Calu3 (cell line): ENCODE measurements around the gene MUC22. TPM values are rescaled to one million over a fixed set of nuclear protein-coding genes. Genes with fewer than 3 reads are reported as not detected.
"Not testable (repeated sequence)": the region's sequence is repeated elsewhere in the genome, so short reads cannot be mapped to it uniquely, and the experiment has no call there.

Source experiments
- BruUV-seq: library from RNA; stranded (reverse); fragments of 400-500 nt; replicated peaks from 2 replicates; lab custom pipeline; 2021; lab: Mats Ljungman, UMichigan
- CTCF ChIA-PET: fragments of 300-600 bp; sonication (Branson Sonifier 250); formaldehyde crosslinking; loops from one replicate; lab custom pipeline; 2022; ENCODE audit warnings: antibody characterized with exemption; lab: Charles Lee
- DNase-seq: peaks from one replicate; pipeline ENCODE4 v3.0.0; 2022
- H3K27ac Mint-ChIP-seq: one replicate; pipeline ENCODE4 v1.8.0; 2022; ENCODE audit warnings: mixed read lengths; ENCODE audit not compliant: unreplicated experiment
- H3K27me3 Mint-ChIP-seq: one replicate; pipeline ENCODE4 v1.8.0; 2022; ENCODE audit warnings: mixed read lengths; ENCODE audit not compliant: unreplicated experiment
- H3K36me3 Mint-ChIP-seq: one replicate; pipeline ENCODE4 v1.8.0; 2022; ENCODE audit warnings: mild to moderate bottlenecking, moderate library complexity, mixed read lengths; ENCODE audit not compliant: insufficient read depth, unreplicated experiment
- H3K4me1 Mint-ChIP-seq: one replicate; pipeline ENCODE4 v1.8.0; 2022; ENCODE audit warnings: mild to moderate bottlenecking, low read depth, mixed read lengths; ENCODE audit not compliant: unreplicated experiment
- H3K4me3 Mint-ChIP-seq: one replicate; pipeline ENCODE4 v1.8.0; 2022; ENCODE audit warnings: mild to moderate bottlenecking, low read depth, moderate library complexity, mixed read lengths; ENCODE audit not compliant: unreplicated experiment
- H3K9me3 Mint-ChIP-seq: one replicate; pipeline ENCODE4 v1.8.0; 2022; ENCODE audit warnings: low read depth, mixed read lengths; ENCODE audit not compliant: unreplicated experiment
- CTCF ChIP-seq: fragments of 200-600 bp; IDR thresholded peaks from one replicate; pipeline ENCODE4 v1.8.0; 2022; ENCODE audit warnings: antibody characterized with exemption; ENCODE audit not compliant: unreplicated experiment
- intact Hi-C: fragments of 100-400 bp; cut with micrococcal nuclease; formaldehyde crosslinking; loops from one replicate; pipeline ENCODE4 v1.10.0; 2022; ENCODE audit not compliant: unreplicated experiment
- total RNA-seq: library from RNA; stranded (reverse); gene quantifications from 2 replicates; pipeline ENCODE4 v1.2.3, GENCODE V29; 2022

The MUC22 gene
- total RNA-seq, 1 experiment from 2014 or later = not detected

GRCh38 chr6:30964075-30964474 is 46.2 kb upstream of the MUC22 start:
- CTCF ChIA-PET = interaction anchor here (0.5 to 1.5 kb wide), 8 partner anchors 10 to 701 kb away, joined by 3 to 5 read pairs (median 3); partner anchors contain the start of genes CCHCR1 and TCF19
- Mint-ChIP-seq H3K27me3 (peaks cover 20% of the 10 kb centered on the region), H3K9me3 (peaks cover 2% of the 10 kb centered on the region), H3K36me3 (no peaks in the 10 kb centered on the region), H3K4me1 (peaks cover 28% of the 10 kb centered on the region), H3K4me3 (no peak overlapping the region), H3K27ac (no peak overlapping the region)
- intact Hi-C loops = loop anchor here (5.0 kb wide), 1 partner anchor 47 kb away; no protein-coding TSS in a partner anchor
- TF ChIP-seq CTCF = no peak
- BruUV-seq = no TSS peak
- no peak for DNase-seq

- no peak for DNase-seq
- H3K36me3 Mint-ChIP-seq = no peaks in the 10 kb centered on the region
- peaks cover 4% of the 10 kb centered on the region for H3K9me3 Mint-ChIP-seq
- peaks cover 28% of the 10 kb centered on the region for H3K4me1 Mint-ChIP-seq
- intact Hi-C loops = no loop called here
- no peak for TF ChIP-seq CTCF
- peaks cover 21% of the 10 kb centered on the region for H3K27me3 Mint-ChIP-seq
- H3K27ac Mint-ChIP-seq = no peak overlapping the region
- no peak overlapping the region for H3K4me3 Mint-ChIP-seq
- CTCF ChIA-PET = interaction anchor here (1.3 kb wide), 1 partner anchor 19 kb away, joined by 4 read pairs; no protein-coding TSS in a partner anchor
- BruUV-seq = no TSS peak
Observed at GRCh38 chr6:30965140-30965601, 45.1 kb upstream of the MUC22 start.

- CTCF ChIA-PET = interaction anchor here (1.3 kb wide), 1 partner anchor 20 kb away, joined by 4 read pairs; no protein-coding TSS in a partner anchor
- peaks cover 21% of the 10 kb centered on the region for H3K27me3 Mint-ChIP-seq
- intact Hi-C loops = no loop called here
- no peak overlapping the region for H3K27ac Mint-ChIP-seq
- no peak for TF ChIP-seq CTCF
- BruUV-seq = no TSS peak
- H3K4me1 Mint-ChIP-seq = peaks cover 24% of the 10 kb centered on the region
- DNase-seq = no peak
- no peaks in the 10 kb centered on the region for H3K36me3 Mint-ChIP-seq
- H3K4me3 Mint-ChIP-seq = no peak overlapping the region
- H3K9me3 Mint-ChIP-seq = peaks cover 4% of the 10 kb centered on the region
Observed at GRCh38 chr6:30966154-30966553, 44.1 kb upstream of the MUC22 start.

GRCh38 chr6:30969171-30969570 is 41.1 kb upstream of the MUC22 start:
- BruUV-seq, intact Hi-C loops, H3K27ac Mint-ChIP-seq, H3K9me3 Mint-ChIP-seq, H3K4me1 Mint-ChIP-seq, H3K36me3 Mint-ChIP-seq, DNase-seq, H3K4me3 Mint-ChIP-seq: not testable (repeated sequence)
- CTCF ChIA-PET = interaction anchor here (1.4 to 1.8 kb wide), 2 partner anchors 13 to 102 kb away, joined by 4 to 5 read pairs; no protein-coding TSS in a partner anchor
- H3K27me3 Mint-ChIP-seq = peaks cover 21% of the 10 kb centered on the region

GRCh38 chr6:30970946-30971345 is 39.3 kb upstream of the MUC22 start:
- DNase-seq = no peak
- intact Hi-C loops = no loop called here
- CTCF ChIA-PET = no interaction called here
- no peak overlapping the region for H3K27ac Mint-ChIP-seq
- H3K4me1 Mint-ChIP-seq = no peaks in the 10 kb centered on the region
- peaks cover 2% of the 10 kb centered on the region for H3K9me3 Mint-ChIP-seq
- no peak for TF ChIP-seq CTCF
- no peak overlapping the region for H3K4me3 Mint-ChIP-seq
- no TSS peak for BruUV-seq
- no peaks in the 10 kb centered on the region for H3K36me3 Mint-ChIP-seq
- H3K27me3 Mint-ChIP-seq = peaks cover 12% of the 10 kb centered on the region
